ENCODE measurements around the gene CHDH. TPM values are rescaled to one million over a fixed set of nuclear protein-coding genes. Genes with fewer than 3 reads are reported as not detected.

Gene CHDH
- total and polyA plus RNA-seq, 7 donors = 0.29 to 6.1 (median 2.0) TPM

- DNase-seq = no peak
- TF ChIP-seq, protein P1, sequence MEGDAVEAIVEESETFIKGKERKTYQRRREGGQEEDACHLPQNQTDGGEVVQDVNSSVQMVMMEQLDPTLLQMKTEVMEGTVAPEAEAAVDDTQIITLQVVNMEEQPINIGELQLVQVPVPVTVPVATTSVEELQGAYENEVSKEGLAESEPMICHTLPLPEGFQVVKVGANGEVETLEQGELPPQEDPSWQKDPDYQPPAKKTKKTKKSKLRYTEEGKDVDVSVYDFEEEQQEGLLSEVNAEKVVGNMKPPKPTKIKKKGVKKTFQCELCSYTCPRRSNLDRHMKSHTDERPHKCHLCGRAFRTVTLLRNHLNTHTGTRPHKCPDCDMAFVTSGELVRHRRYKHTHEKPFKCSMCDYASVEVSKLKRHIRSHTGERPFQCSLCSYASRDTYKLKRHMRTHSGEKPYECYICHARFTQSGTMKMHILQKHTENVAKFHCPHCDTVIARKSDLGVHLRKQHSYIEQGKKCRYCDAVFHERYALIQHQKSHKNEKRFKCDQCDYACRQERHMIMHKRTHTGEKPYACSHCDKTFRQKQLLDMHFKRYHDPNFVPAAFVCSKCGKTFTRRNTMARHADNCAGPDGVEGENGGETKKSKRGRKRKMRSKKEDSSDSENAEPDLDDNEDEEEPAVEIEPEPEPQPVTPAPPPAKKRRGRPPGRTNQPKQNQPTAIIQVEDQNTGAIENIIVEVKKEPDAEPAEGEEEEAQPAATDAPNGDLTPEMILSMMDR (IDR thresholded peaks at IDR 0.05) = no peak
- H3K4me3 ChIP-seq = no peak overlapping the region
- H3K27ac ChIP-seq = no peak overlapping the region
- ATAC-seq = no peak
- no peaks in the 10 kb centered on the region for H3K9me3 ChIP-seq
- H3K4me1 ChIP-seq = no peaks in the 10 kb centered on the region
- peaks cover 0 to 4% (median 0%) of the 10 kb centered on the region in 3 donors for H3K27me3 ChIP-seq (ENCODE audit: insufficient read depth in 3 of 3, low read length in 2 of 3)
- 76 to 81% (median 79%) methylated on average over 5 of the region's 5 CpGs for WGBS, 3 donors
- intact Hi-C loops (cut with DNase I) = no loop called here
- no peaks in the 10 kb centered on the region for H3K36me3 ChIP-seq (ENCODE audit: insufficient read depth in 1 of 2, low read depth in 1 of 2)
These were observed 70.4 kb downstream of the CHDH start for GRCh38 chr3:53775834-53776251.

GRCh38 chr3:53775018-53775417 is 71.2 kb downstream of the CHDH start:
- Histone ChIP-seq H3K27me3 (ENCODE audit: insufficient read depth in 3 of 3, low read length in 2 of 3) (peaks cover 0 to 4% (median 0%) of the 10 kb centered on the region in 3 donors), H3K4me1 (no peaks in the 10 kb centered on the region), H3K4me3 (no peak overlapping the region), H3K36me3 (ENCODE audit: insufficient read depth in 1 of 2, low read depth in 1 of 2) (no peaks in the 10 kb centered on the region), H3K27ac (no peak overlapping the region), H3K9me3 (no peaks in the 10 kb centered on the region)
- no peak for DNase-seq
- WGBS, 3 donors = 79 to 84% (median 84%) methylated on average over 5 of the region's 5 CpGs
- intact Hi-C loops (cut with DNase I) = no loop called here
- TF ChIP-seq, protein P1 (IDR thresholded peaks at IDR 0.05) = no peak
- ATAC-seq = no peak

GRCh38 chr3:53774414-53774813 is 71.8 kb downstream of the CHDH start:
- Histone ChIP-seq H3K9me3 (no peaks in the 10 kb centered on the region), H3K27ac (no peak overlapping the region), H3K27me3 (ENCODE audit: insufficient read depth in 3 of 3, low read length in 2 of 3) (peaks cover 0 to 4% (median 0%) of the 10 kb centered on the region in 3 donors), H3K36me3 (ENCODE audit: insufficient read depth in 1 of 2, low read depth in 1 of 2) (no peaks in the 10 kb centered on the region), H3K4me1 (no peaks in the 10 kb centered on the region), H3K4me3 (no peak overlapping the region)
- intact Hi-C loops (cut with DNase I) = no loop called here
- TF ChIP-seq, protein P1 (IDR thresholded peaks at IDR 0.05) = no peak
- ATAC-seq (no peak), DNase-seq (no peak)
- WGBS, 3 donors = 79 to 83% (median 82%) methylated on average over 8 of the region's 8 CpGs

GRCh38 chr3:53773611-53774368 is 72.4 kb downstream of the CHDH start:
- 67 to 70% (median 67%) methylated on average over 10 of the region's 10 CpGs for WGBS, 3 donors
- Histone ChIP-seq H3K36me3 (ENCODE audit: insufficient read depth in 1 of 2, low read depth in 1 of 2) (no peaks in the 10 kb centered on the region), H3K27me3 (ENCODE audit: insufficient read depth in 3 of 3, low read length in 2 of 3) (peaks cover 0 to 8% (median 0%) of the 10 kb centered on the region in 3 donors), H3K4me3 (no peak overlapping the region), H3K4me1 (no peaks in the 10 kb centered on the region), H3K9me3 (no peaks in the 10 kb centered on the region), H3K27ac (no peak overlapping the region)
- DNase-seq (no peak), ATAC-seq (no peak)
- TF ChIP-seq, protein P1 (IDR thresholded peaks at IDR 0.05) = no peak
- intact Hi-C loops (cut with DNase I) = no loop called here
